Measurements from ENCODE around the gene GPR150.

DNA sequence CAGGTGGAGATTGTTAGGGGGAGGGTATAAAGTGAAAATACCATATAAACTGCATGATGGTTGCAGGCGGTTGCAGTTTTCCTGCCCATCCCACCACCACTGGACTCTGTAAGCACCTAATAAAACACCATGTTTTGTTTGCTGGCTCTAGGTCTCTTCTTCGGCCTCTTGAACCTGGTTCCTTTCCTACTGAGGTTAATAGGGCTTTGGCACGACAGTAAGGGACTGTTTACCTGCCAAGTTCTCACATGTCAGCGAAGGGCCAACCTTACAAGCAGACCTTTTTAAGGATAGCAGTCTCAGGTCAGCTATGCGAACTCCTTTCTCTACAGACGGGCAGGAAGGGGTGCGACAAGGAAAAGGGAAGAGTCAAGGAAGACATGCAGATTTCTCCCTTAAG, 23.3 kb downstream of the GPR150 start:
- TF ChIP-seq, protein P1, sequence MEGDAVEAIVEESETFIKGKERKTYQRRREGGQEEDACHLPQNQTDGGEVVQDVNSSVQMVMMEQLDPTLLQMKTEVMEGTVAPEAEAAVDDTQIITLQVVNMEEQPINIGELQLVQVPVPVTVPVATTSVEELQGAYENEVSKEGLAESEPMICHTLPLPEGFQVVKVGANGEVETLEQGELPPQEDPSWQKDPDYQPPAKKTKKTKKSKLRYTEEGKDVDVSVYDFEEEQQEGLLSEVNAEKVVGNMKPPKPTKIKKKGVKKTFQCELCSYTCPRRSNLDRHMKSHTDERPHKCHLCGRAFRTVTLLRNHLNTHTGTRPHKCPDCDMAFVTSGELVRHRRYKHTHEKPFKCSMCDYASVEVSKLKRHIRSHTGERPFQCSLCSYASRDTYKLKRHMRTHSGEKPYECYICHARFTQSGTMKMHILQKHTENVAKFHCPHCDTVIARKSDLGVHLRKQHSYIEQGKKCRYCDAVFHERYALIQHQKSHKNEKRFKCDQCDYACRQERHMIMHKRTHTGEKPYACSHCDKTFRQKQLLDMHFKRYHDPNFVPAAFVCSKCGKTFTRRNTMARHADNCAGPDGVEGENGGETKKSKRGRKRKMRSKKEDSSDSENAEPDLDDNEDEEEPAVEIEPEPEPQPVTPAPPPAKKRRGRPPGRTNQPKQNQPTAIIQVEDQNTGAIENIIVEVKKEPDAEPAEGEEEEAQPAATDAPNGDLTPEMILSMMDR (conservative IDR thresholded peaks at IDR 0.05; ENCODE audit: low read depth, low read length) = no peak
- TF ChIP-seq, protein P2, sequence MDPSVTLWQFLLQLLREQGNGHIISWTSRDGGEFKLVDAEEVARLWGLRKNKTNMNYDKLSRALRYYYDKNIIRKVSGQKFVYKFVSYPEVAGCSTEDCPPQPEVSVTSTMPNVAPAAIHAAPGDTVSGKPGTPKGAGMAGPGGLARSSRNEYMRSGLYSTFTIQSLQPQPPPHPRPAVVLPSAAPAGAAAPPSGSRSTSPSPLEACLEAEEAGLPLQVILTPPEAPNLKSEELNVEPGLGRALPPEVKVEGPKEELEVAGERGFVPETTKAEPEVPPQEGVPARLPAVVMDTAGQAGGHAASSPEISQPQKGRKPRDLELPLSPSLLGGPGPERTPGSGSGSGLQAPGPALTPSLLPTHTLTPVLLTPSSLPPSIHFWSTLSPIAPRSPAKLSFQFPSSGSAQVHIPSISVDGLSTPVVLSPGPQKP (IDR thresholded peaks at IDR 0.05; ENCODE audit: borderline replicate concordance, low read depth, low read length) = no peak

Measured in IMR-90 (cell line).